Transverse colon (tissue), 4 donors: ENCODE measurements around the gene DHRS4.

ENCODE experiments used
- CTCF ChIP-seq, 5 experiments: fragments of 200-600 bp in 3 of 5; fragments of 450-650 bp in 2 of 5; sonication (generic) in 3 of 5; IDR thresholded peaks; 1 replicate in 2 of 5; 2 replicates in 3 of 5; pipeline ENCODE4 v1.5.1; 2016 to 2017; ENCODE audit warnings: antibody characterized with exemption in 5 of 5, inconsistent platforms in 3 of 5, mild to moderate bottlenecking in 2 of 5, moderate library complexity in 1 of 5
- POLR2AphosphoS5 ChIP-seq, 3 donors: sonication (generic); formaldehyde crosslinking; IDR thresholded peaks; one replicate each; pipeline ENCODE4 v1.6.1; 2016; ENCODE audit warnings: antibody characterized with exemption in 3 of 3

GRCh38 chr14:23933108-23933741 lies 20.3 kb upstream of the DHRS4 start:
- TF ChIP-seq CTCF (IDR thresholded peaks at IDR 0.05) (no peak), POLR2AphosphoS5 (IDR thresholded peaks at IDR 0.05) (no peak)
